ENCODE measurements around the gene SEL1L. TPM values are rescaled to one million over a fixed set of nuclear protein-coding genes. Genes with fewer than 3 reads are reported as not detected.
A peak's percentile ranks its signal among the peaks of the same experiment; 100 is the strongest.

The SEL1L gene
- polyA plus RNA-seq (2012; rRNA removed) = 13.8 and 14.4 TPM in 2 replicates
- 14.2 and 15.9 TPM in 2 replicates for polyA plus RNA-seq (2012; cell fraction: cytosol; rRNA removed)
- polyA plus RNA-seq (2012; cell fraction: nucleus; rRNA removed) = 9.8 and 17.2 TPM in 2 replicates

DNA sequence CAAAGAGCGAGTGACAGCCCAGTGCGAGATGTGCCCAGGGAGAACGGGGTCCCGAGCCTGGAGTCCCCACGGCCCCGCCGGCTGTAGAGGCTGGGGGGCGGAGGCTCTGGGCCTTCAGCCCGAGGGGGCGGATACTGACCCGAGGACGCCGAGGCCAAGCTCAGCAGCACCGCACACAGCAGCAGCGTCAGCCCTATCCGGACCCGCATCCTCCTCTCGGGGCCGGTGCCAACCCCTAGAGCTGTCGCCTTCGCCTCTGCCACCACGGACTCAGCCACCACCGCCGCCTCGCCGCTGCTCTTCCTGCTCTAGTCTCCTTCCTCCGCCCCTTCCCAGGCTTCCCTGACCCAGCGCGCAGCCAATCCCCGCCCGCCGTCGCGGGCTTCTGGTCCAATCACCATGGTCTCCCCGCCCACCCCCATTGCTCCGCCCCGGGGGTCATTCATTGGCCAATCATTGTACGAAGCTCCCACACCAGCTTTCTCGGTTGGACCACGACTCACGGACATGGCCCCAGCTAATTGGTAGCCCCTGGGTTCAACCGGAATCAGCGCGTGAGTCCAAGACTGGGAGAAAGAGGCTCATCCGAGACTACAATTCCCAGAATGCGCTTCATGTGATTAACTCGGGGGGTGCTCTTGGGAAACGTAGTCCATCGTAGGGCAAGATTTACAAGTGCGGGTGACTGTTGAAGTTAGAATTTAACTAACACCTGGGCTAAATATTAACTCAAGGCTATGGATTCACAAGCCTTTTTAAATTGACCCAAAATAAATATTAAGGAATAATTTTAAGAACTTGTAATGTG, at the start of gene SEL1L:
TSS of gene SEL1L (minus strand) at position 318 of the 808 bp plus-strand sequence. CDS start at position 209, 109 bp downstream.
- Histone ChIP-seq H2AFZ (ENCODE audit: low read depth) (peak within 1 kb of the TSS; percentile 74), H3K4me1 (ENCODE audit: control insufficient read depth in 1 of 2, insufficient read depth in 2 of 2, low read depth in 1 of 2, low read length in 1 of 2) (peaks cover 5 to 7% of the 10 kb centered on the region in 2 experiments; a peak in 3 of 4 replicates), H3K9me3 (no peaks in the 10 kb centered on the region), H4K20me1 (ENCODE audit: insufficient read depth) (peaks cover 8% of the 10 kb centered on the region; the same call in 1 of the 2 replicates), H3K4me3 (ENCODE audit: low read depth in 2 of 2, low read length in 1 of 2) (peak within 1 kb of the TSS; percentile 94 to 99), H3K9me2 (no peaks in the 10 kb centered on the region), H3K9ac (peak within 1 kb of the TSS; percentile 71), H3K4me2 (peak within 1 kb of the TSS; percentile 91), H3K27me3 (ENCODE audit: insufficient read depth) (no peaks in the 10 kb centered on the region), H3K79me2 (ENCODE audit: insufficient read depth) (peaks cover 49% of the 10 kb centered on the region), H3K36me3 (replicated peaks in 1 of 2; ENCODE audit: control insufficient read depth in 1 of 2, insufficient read depth in 2 of 2, low read length in 1 of 2) (no peaks in the 10 kb centered on the region), H3K27ac (ENCODE audit: low read depth in 2 of 2, low read length in 1 of 2) (peak within 1 kb of the TSS; percentile 21 to 53; a peak in 2 of 4 replicates), H3F3A (replicated peaks; ENCODE audit: insufficient read depth) (no peaks in the 10 kb centered on the region)
- ChIA-PET POLR2A (no interaction called here), CTCF (no interaction called here)
- TF ChIP-seq TAF1 (IDR thresholded peaks at IDR 0.05; ENCODE audit: borderline replicate concordance, low read depth, low read length) (peak; percentile 54; the same call in 1 of the 2 replicates), ELF1 (IDR thresholded peaks at IDR 0.05) (peak; percentile 87), GABPA (IDR thresholded peaks at IDR 0.05; ENCODE audit: low read depth) (peak; percentile 70), SIN3A (IDR thresholded peaks at IDR 0.05; ENCODE audit: borderline replicate concordance, low read depth, low read length) (peak; percentile 68; the same call in 1 of the 2 replicates), MXI1 (IDR thresholded peaks at IDR 0.05; ENCODE audit: low read depth, low read length) (peak; percentile 72), CHD2 (IDR thresholded peaks at IDR 0.05; ENCODE audit: low read length, partially characterized antibody) (peak; percentile 92), FOXJ3 (CRISPR knock-in tag; IDR thresholded peaks at IDR 0.05) (no peak), POLR2AphosphoS5 (IDR thresholded peaks at IDR 0.05; ENCODE audit: low read depth, low read length) (peak; percentile 54; the same call in 1 of the 2 replicates), RFX5 (IDR thresholded peaks at IDR 0.05; ENCODE audit: low read length) (peak; percentile 72; the same call in 1 of the 2 replicates), NFIC (IDR thresholded peaks at IDR 0.05; ENCODE audit: borderline replicate concordance) (no peak)
- TF ChIP-seq, protein P1, sequence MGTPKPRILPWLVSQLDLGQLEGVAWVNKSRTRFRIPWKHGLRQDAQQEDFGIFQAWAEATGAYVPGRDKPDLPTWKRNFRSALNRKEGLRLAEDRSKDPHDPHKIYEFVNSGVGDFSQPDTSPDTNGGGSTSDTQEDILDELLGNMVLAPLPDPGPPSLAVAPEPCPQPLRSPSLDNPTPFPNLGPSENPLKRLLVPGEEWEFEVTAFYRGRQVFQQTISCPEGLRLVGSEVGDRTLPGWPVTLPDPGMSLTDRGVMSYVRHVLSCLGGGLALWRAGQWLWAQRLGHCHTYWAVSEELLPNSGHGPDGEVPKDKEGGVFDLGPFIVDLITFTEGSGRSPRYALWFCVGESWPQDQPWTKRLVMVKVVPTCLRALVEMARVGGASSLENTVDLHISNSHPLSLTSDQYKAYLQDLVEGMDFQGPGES (IDR thresholded peaks at IDR 0.05; ENCODE audit: low read depth, low read length) = peak; percentile 77
- TF ChIP-seq, protein P2, sequence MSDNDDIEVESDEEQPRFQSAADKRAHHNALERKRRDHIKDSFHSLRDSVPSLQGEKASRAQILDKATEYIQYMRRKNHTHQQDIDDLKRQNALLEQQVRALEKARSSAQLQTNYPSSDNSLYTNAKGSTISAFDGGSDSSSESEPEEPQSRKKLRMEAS (IDR thresholded peaks at IDR 0.05; ENCODE audit: low read depth) = 0 out of 2 replicates have a peak, but pooled peaks have one; percentile 48
- TF ChIP-seq, protein P3, sequence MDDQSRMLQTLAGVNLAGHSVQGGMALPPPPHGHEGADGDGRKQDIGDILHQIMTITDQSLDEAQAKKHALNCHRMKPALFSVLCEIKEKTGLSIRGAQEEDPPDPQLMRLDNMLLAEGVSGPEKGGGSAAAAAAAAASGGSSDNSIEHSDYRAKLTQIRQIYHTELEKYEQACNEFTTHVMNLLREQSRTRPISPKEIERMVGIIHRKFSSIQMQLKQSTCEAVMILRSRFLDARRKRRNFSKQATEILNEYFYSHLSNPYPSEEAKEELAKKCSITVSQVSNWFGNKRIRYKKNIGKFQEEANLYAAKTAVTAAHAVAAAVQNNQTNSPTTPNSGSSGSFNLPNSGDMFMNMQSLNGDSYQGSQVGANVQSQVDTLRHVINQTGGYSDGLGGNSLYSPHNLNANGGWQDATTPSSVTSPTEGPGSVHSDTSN (IDR thresholded peaks at IDR 0.05) = peak; percentile 73
- TF ChIP-seq, protein P4, sequence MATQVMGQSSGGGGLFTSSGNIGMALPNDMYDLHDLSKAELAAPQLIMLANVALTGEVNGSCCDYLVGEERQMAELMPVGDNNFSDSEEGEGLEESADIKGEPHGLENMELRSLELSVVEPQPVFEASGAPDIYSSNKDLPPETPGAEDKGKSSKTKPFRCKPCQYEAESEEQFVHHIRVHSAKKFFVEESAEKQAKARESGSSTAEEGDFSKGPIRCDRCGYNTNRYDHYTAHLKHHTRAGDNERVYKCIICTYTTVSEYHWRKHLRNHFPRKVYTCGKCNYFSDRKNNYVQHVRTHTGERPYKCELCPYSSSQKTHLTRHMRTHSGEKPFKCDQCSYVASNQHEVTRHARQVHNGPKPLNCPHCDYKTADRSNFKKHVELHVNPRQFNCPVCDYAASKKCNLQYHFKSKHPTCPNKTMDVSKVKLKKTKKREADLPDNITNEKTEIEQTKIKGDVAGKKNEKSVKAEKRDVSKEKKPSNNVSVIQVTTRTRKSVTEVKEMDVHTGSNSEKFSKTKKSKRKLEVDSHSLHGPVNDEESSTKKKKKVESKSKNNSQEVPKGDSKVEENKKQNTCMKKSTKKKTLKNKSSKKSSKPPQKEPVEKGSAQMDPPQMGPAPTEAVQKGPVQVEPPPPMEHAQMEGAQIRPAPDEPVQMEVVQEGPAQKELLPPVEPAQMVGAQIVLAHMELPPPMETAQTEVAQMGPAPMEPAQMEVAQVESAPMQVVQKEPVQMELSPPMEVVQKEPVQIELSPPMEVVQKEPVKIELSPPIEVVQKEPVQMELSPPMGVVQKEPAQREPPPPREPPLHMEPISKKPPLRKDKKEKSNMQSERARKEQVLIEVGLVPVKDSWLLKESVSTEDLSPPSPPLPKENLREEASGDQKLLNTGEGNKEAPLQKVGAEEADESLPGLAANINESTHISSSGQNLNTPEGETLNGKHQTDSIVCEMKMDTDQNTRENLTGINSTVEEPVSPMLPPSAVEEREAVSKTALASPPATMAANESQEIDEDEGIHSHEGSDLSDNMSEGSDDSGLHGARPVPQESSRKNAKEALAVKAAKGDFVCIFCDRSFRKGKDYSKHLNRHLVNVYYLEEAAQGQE (IDR thresholded peaks at IDR 0.05; ENCODE audit: low read depth, low read length) = no peak
- peak; percentile 92 for DNase-seq
- 1% methylated on average over 28 of the region's 50 CpGs for WGBS (ENCODE audit: low lambda C conversion rate)

All from SK-N-SH (cell line).